Prostate gland (tissue), 2 donors: ENCODE data around the gene SLAMF7.

Source experiments
- CTCF ChIP-seq, 4 experiments: fragments of 200-600 bp in 2 of 4; fragments of 450-650 bp in 2 of 4; sonication (generic) in 2 of 4; IDR thresholded peaks; 1 replicate in 3 of 4; 2 replicates in 1 of 4; pipeline ENCODE4 v1.5.1; 2016 to 2019; ENCODE audit warnings: antibody characterized with exemption in 4 of 4, mild to moderate bottlenecking in 2 of 4, moderate library complexity in 2 of 4
- POLR2A ChIP-seq: fragments of 450-650 bp; IDR thresholded peaks from one replicate; pipeline ENCODE4 v1.6.1; 2016; ENCODE audit warnings: antibody characterized with exemption, mild to moderate bottlenecking

GRCh38 chr1:160718210-160718609 lies 20.8 kb upstream of the SLAMF7 start:
- TF ChIP-seq POLR2A = no peak
- TF ChIP-seq CTCF (IDR thresholded peaks at IDR 0.05) = no peak
